Gastroesophageal sphincter (tissue), 3 donors: ENCODE data around the gene FAM219A.
"Not testable (repeated sequence)": the region's sequence is repeated elsewhere in the genome, so short reads cannot be mapped to it uniquely, and the experiment has no call there.

Experiments used
- CTCF ChIP-seq, 4 experiments: fragments of 200-600 bp in 2 of 4; fragments of 450-650 bp in 2 of 4; sonication (generic) in 1 of 4; IDR thresholded peaks; one replicate each; pipeline ENCODE4 v1.5.1; 2017 to 2019; ENCODE audit warnings: antibody characterized with exemption in 4 of 4, mild to moderate bottlenecking in 2 of 4, moderate library complexity in 2 of 4
- POLR2A ChIP-seq, 2 donors: fragments of 450-650 bp; IDR thresholded peaks; one replicate each; pipeline ENCODE4 v1.6.1; 2017; ENCODE audit warnings: antibody characterized with exemption in 2 of 2, mild to moderate bottlenecking in 2 of 2, moderate library complexity in 1 of 2

- not testable (repeated sequence) for TF ChIP-seq CTCF, POLR2A (IDR thresholded peaks at IDR 0.05)
Measured at GRCh38 chr9:34352957-34353356, 105.4 kb downstream of the FAM219A start.
